K562 (cell line): ENCODE results near the gene SLC28A1. TPM values are rescaled to one million over a fixed set of nuclear protein-coding genes. Genes with fewer than 3 reads are reported as not detected.

Source experiments
- ATAC-seq: fragments of 200-7000 bp; cut with Tn5 transposase; 3 replicates; pipeline ENCODE4 v1.9.1; 2020; ENCODE audit warnings: moderate library complexity
- BruUV-seq: library from RNA; stranded (reverse); fragments of 400-500 nt; replicated peaks from 2 replicates; lab custom pipeline; 2021; lab: Mats Ljungman, UMichigan
- CTCF ChIA-PET: fragments of 300-600 bp; formaldehyde crosslinking; extraction: SDS; loops from one replicate; lab custom pipeline; 2021; ENCODE audit warnings: low intra/inter-chr PET ratio; lab: Yijun Ruan, JAX
- POLR2A ChIA-PET: fragments of 300-600, 350-650 bp; sonication (Branson Sonifier 250); formaldehyde crosslinking; extraction: SDS; loops from one replicate; lab custom pipeline; 2021; ENCODE audit warnings: antibody characterized with exemption, inconsistent platforms; lab: Yijun Ruan, JAX
- DNase-seq, 4 experiments: peaks; one replicate each; pipeline versions ENCODE4 v3.0.0 to v3.0.0-alpha.2; 2011 to 2018; ENCODE audit warnings: low spot score in 3 of 4, mixed read lengths in 3 of 4; ENCODE audit errors: extremely low read depth in 1 of 4
- FAIRE-seq: peaks from 2 replicates; lab custom pipeline; 2011; peaks lifted over from hg19 to GRCh38; lab: Jason Lieb, UNC
- H2AFZ ChIP-seq: 2 replicates; pipeline ENCODE4 v1.6.0; 2011; ENCODE audit warnings: low read depth, low read length, control low read depth, inconsistent platforms
- H3K27ac ChIP-seq: fragments of 200-600 bp; 3 replicates; pipeline ENCODE4 v1.8.0; 2011; ENCODE audit warnings: low read depth, mild to moderate bottlenecking, control low read depth, inconsistent platforms, low read length, moderate library complexity, mixed read lengths; ENCODE audit errors: extremely low read depth
- H3K27me3 ChIP-seq, 2 experiments: fragments of 300-600 bp in 1 of 2; 2 replicates in 1 of 2; 3 replicates in 1 of 2; pipeline versions ENCODE4 v1.6.0 to v1.8.0; 2011; ENCODE audit warnings: inconsistent platforms in 2 of 2, low read length in 2 of 2, mild to moderate bottlenecking in 1 of 2, mixed read lengths in 1 of 2, moderate library complexity in 1 of 2; ENCODE audit not compliant: control insufficient read depth in 2 of 2, insufficient read depth in 2 of 2
- H3K36me3 ChIP-seq: fragments of 300-600 bp; 3 replicates; pipeline ENCODE4 v1.8.0; 2011; ENCODE audit warnings: mild to moderate bottlenecking, low read length, inconsistent platforms; ENCODE audit not compliant: control insufficient read depth, insufficient read depth
- H3K4me1 ChIP-seq, 2 experiments: fragments of 200-600 bp in 1 of 2; replicated peaks in 1 of 2; 2 replicates in 1 of 2; 3 replicates in 1 of 2; pipeline versions ENCODE4 v1.5.1 to v1.8.0; 2011; ENCODE audit warnings: inconsistent platforms in 2 of 2, low read length in 2 of 2, mild to moderate bottlenecking in 1 of 2, mixed read lengths in 1 of 2, moderate library complexity in 1 of 2; ENCODE audit not compliant: control insufficient read depth in 2 of 2, insufficient read depth in 2 of 2
- H3K4me2 ChIP-seq: 2 replicates; pipeline ENCODE4 v1.6.1; 2011; ENCODE audit warnings: low read length, control low read depth, inconsistent platforms, mixed read lengths; ENCODE audit not compliant: insufficient read depth
- H3K4me3 ChIP-seq: fragments of 200-600 bp; sonication (generic), shearing (Covaris generic); 2 replicates; pipeline ENCODE4 v1.5.1; 2016; ENCODE audit warnings: control low read depth, inconsistent platforms
- H3K79me2 ChIP-seq: fragments of 200-600 bp; 3 replicates; pipeline ENCODE4 v1.8.0; 2011; ENCODE audit warnings: low read length, inconsistent platforms; ENCODE audit not compliant: control insufficient read depth, insufficient read depth
- H3K9ac ChIP-seq, 2 experiments: 2 replicates each; pipeline versions ENCODE4 v1.6.0 to v1.6.1; 2011; ENCODE audit warnings: low read depth in 2 of 2, low read length in 2 of 2, control low read depth in 1 of 2, inconsistent platforms in 1 of 2, mild to moderate bottlenecking in 1 of 2, mixed read lengths in 1 of 2; ENCODE audit not compliant: insufficient read depth in 1 of 2
- H3K9me1 ChIP-seq: one replicate; pipeline ENCODE4 v1.6.0; 2011; ENCODE audit warnings: inconsistent platforms, mild to moderate bottlenecking, low read length, moderate library complexity; ENCODE audit not compliant: control insufficient read depth, insufficient read depth
- H3K9me3 ChIP-seq: replicated peaks from 2 replicates; pipeline ENCODE4 v1.5.1; 2011; ENCODE audit warnings: low read depth, low read length, inconsistent platforms; ENCODE audit not compliant: control insufficient read depth, insufficient read depth
- H4K20me1 ChIP-seq: replicated peaks from 2 replicates; pipeline ENCODE4 v1.6.1; 2011; ENCODE audit warnings: low read length, inconsistent platforms, mixed read lengths; ENCODE audit not compliant: control insufficient read depth, insufficient read depth
- FOSL1 ChIP-seq: fragments of 200-800 bp; sonication (Bioruptor generic); conservative IDR thresholded peaks from 2 replicates; pipeline ENCODE4 v1.6.1; 2016; ENCODE audit warnings: missing genetic modification characterization, missing compliant biosample characterization
- FOXJ2 ChIP-seq: fragments of 200-800 bp; sonication (Bioruptor generic); IDR thresholded peaks from 2 replicates; pipeline ENCODE4 v1.6.1; 2016; ENCODE audit warnings: missing genetic modification characterization, missing compliant biosample characterization
- MTA2 ChIP-seq: fragments of 450-650 bp; IDR thresholded peaks from 2 replicates; pipeline ENCODE4 v1.6.1; 2016; ENCODE audit warnings: low read depth
- NR2C2 ChIP-seq, 2 experiments: fragments of 200-800 bp in 1 of 2; sonication (Bioruptor generic) in 1 of 2; sonication (generic) in 1 of 2; formaldehyde crosslinking in 1 of 2; IDR thresholded peaks; 2 replicates each; pipeline versions ENCODE4 v1.6.1 to v1.8.0; 2016 to 2022; ENCODE audit warnings: mild to moderate bottlenecking in 1 of 2, missing compliant biosample characterization in 1 of 2, missing genetic modification characterization in 1 of 2, missing genetic modification reagents in 1 of 2
- PRMT5 ChIP-seq: sonication (generic); formaldehyde crosslinking; IDR thresholded peaks from 2 replicates; pipeline ENCODE4 v1.5.0; 2020; ENCODE audit warnings: missing genetic modification reagents
- WGBS: fragments of 100-300 bp; shearing (Covaris generic); methylation state at CpG from one replicate; pipeline ENCODE4 v1.1.6; 2016; ENCODE audit warnings: low coverage, mixed read lengths; ENCODE audit not compliant: insufficient coverage; ENCODE audit errors: missing lambda C conversion rate; 5-methylcytosine and 5-hydroxymethylcytosine counted together
- in situ Hi-C: fragments of 300-500 bp; cut with MboI; formaldehyde crosslinking; loops from 4 replicates; pipeline ENCODE4 v1.15.0; 2018; ENCODE audit warnings: inconsistent platforms, mixed read lengths
- intact Hi-C: fragments of 100-400 bp; cut with micrococcal nuclease; formaldehyde crosslinking; loops from 2 replicates; pipeline ENCODE4 v1.14.2; 2022
- polyA plus RNA-seq, 8 experiments: library from polyadenylated mRNA; depleted of rRNA in 4 of 8; stranded (reverse) in 5 of 8; unstranded in 3 of 8; fragments of >200 nt; fragmentation: Nextera tagmentation in 2 of 8; fragmentation: Illumina TruSeq in 1 of 8; extraction: Ambion mirVana in 2 of 8; extraction: Trizol in 1 of 8; gene quantifications; 2 replicates each; pipeline versions ENCODE4 v1.2.1 to v1.2.3, GENCODE V29; 2011 to 2014; ENCODE audit warnings: inconsistent platforms in 1 of 8, missing spikeins in 1 of 8
- total RNA-seq, 7 experiments: library from RNA; depleted of rRNA in 6 of 7; stranded (reverse); fragments of >200 nt in 6 of 7; fragmentation: Illumina TruSeq in 2 of 7; extraction: Trizol in 2 of 7; gene quantifications; 2 replicates each; pipeline versions ENCODE4 v1.2.1 to v1.2.3, GENCODE V29; 2011 to 2021; ENCODE audit warnings: low replicate concordance in 1 of 7
- TF ChIP-seq, protein P1 (sequence below), 2 experiments: fragments of 450-650 bp; formaldehyde crosslinking in 1 of 2; IDR thresholded peaks; 2 replicates each; pipeline versions ENCODE4 v1.4.0 to v1.6.1; 2014 to 2020; ENCODE audit warnings: mild to moderate bottlenecking in 2 of 2, borderline replicate concordance in 1 of 2, low read depth in 1 of 2
- TF ChIP-seq, protein P2 (sequence below): fragments of 450-650 bp; IDR thresholded peaks from 2 replicates; pipeline ENCODE4 v1.6.1; 2016; ENCODE audit warnings: borderline replicate concordance
- TF ChIP-seq, protein P3 (sequence below): fragments of 250-450 bp; sonication (Bioruptor Pico); IDR thresholded peaks from 2 replicates; pipeline ENCODE4 v1.5.1; 2021; ENCODE audit warnings: mild to moderate bottlenecking

SLC28A1 gene
- total and polyA plus RNA-seq, 9 of the 15 experiments (the other 6 are each of a cell fraction or from before 2014, with no cell fraction given) = 0.04 TPM; not detected in 8

DNA sequence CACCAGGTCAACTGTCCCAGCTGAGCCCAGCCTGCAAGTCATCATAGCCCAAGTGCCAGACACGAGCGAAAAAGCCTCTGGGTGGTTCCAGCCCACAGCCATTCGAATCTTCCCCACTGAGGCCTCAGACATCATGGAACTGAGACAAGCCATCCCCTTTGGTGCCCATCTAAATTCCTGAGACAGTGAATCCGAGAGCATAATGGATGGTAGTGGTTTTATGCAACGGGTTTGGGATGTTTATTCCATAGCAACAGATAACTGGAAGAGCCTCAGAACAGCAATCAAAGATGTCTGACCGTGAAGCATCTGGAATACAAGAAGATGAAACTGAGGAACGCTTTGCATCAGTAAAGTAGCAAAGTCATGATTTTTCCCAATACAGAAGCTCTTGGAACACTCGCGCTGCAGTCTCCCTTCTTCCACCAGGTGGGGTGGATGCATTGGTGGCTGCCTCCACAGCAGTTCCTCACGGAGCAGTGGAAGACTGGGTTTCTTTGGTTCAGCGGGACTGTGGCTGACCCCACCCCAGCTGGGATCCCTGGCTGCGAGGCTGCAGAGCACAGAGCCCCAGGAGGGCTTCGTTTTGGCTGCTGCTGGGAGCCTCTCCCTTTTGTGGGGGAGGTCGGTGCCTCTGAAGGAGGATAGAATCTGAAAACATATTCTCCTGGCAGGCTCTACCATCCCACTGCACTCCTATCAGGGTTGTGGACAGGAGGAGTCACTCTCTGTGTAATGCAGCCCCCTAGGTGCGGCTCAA, 70.8 kb downstream of the SLC28A1 start:
- Histone ChIP-seq H4K20me1 (no peaks in the 10 kb centered on the region), H3K9me3 (no peaks in the 10 kb centered on the region), H3K4me2 (peak overlapping the region; percentile 55), H3K36me3 (no peaks in the 10 kb centered on the region), H2AFZ (peak overlapping the region; percentile 87), H3K4me1 (peaks cover 44 to 56% of the 10 kb centered on the region in 2 experiments), H3K27me3 (no peaks in the 10 kb centered on the region), H3K4me3 (no peak overlapping the region), H3K9me1 (no peaks in the 10 kb centered on the region), H3K27ac (peak overlapping the region; percentile 25; the same call in 1 of the 3 replicates), H3K9ac (peak overlapping the region; percentile 26 to 86; a peak in 3 of 4 replicates), H3K79me2 (no peaks in the 10 kb centered on the region)
- intact Hi-C loops = loop anchor here (1.0 to 2.0 kb wide), 4 partner anchors 26 to 89 kb away; partner anchors contain the start of gene PDE8A
- FAIRE-seq (peak; percentile 91), DNase-seq (peak; percentile 65 to 87 (median 72)), ATAC-seq (peak; percentile 82)
- ChIA-PET POLR2A (interaction anchor here (0.6 to 1.0 kb wide), 6 partner anchors 55 to 361 kb away, joined by 3 read pairs; no protein-coding TSS in a partner anchor), CTCF (interaction anchor here (0.6 to 0.9 kb wide), 3 partner anchors 47 to 89 kb away, joined by 3 to 5 read pairs (median 4); no protein-coding TSS in a partner anchor)
- WGBS = 11% methylated on average over 15 of the region's 15 CpGs
- in situ Hi-C loops = no loop called here
- BruUV-seq = no TSS peak
- TF ChIP-seq, protein P1, sequence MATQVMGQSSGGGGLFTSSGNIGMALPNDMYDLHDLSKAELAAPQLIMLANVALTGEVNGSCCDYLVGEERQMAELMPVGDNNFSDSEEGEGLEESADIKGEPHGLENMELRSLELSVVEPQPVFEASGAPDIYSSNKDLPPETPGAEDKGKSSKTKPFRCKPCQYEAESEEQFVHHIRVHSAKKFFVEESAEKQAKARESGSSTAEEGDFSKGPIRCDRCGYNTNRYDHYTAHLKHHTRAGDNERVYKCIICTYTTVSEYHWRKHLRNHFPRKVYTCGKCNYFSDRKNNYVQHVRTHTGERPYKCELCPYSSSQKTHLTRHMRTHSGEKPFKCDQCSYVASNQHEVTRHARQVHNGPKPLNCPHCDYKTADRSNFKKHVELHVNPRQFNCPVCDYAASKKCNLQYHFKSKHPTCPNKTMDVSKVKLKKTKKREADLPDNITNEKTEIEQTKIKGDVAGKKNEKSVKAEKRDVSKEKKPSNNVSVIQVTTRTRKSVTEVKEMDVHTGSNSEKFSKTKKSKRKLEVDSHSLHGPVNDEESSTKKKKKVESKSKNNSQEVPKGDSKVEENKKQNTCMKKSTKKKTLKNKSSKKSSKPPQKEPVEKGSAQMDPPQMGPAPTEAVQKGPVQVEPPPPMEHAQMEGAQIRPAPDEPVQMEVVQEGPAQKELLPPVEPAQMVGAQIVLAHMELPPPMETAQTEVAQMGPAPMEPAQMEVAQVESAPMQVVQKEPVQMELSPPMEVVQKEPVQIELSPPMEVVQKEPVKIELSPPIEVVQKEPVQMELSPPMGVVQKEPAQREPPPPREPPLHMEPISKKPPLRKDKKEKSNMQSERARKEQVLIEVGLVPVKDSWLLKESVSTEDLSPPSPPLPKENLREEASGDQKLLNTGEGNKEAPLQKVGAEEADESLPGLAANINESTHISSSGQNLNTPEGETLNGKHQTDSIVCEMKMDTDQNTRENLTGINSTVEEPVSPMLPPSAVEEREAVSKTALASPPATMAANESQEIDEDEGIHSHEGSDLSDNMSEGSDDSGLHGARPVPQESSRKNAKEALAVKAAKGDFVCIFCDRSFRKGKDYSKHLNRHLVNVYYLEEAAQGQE (IDR thresholded peaks at IDR 0.05; ENCODE audit: borderline replicate concordance) = peak; percentile 90
- TF ChIP-seq, protein P1 (CRISPR knock-in tag; IDR thresholded peaks at IDR 0.05; ENCODE audit: low read depth) = no peak
- TF ChIP-seq MTA2 = no peak
- TF ChIP-seq PRMT5 (CRISPR knock-in tag) = no peak
- no peak for TF ChIP-seq FOXJ2 (tag)
- TF ChIP-seq NR2C2 (CRISPR knock-in tag; IDR thresholded peaks at IDR 0.05) = no peak
- TF ChIP-seq NR2C2 (tag; IDR thresholded peaks at IDR 0.05) = no peak
- TF ChIP-seq, protein P2, sequence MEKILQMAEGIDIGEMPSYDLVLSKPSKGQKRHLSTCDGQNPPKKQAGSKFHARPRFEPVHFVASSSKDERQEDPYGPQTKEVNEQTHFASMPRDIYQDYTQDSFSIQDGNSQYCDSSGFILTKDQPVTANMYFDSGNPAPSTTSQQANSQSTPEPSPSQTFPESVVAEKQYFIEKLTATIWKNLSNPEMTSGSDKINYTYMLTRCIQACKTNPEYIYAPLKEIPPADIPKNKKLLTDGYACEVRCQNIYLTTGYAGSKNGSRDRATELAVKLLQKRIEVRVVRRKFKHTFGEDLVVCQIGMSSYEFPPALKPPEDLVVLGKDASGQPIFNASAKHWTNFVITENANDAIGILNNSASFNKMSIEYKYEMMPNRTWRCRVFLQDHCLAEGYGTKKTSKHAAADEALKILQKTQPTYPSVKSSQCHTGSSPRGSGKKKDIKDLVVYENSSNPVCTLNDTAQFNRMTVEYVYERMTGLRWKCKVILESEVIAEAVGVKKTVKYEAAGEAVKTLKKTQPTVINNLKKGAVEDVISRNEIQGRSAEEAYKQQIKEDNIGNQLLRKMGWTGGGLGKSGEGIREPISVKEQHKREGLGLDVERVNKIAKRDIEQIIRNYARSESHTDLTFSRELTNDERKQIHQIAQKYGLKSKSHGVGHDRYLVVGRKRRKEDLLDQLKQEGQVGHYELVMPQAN = no peak
- TF ChIP-seq, protein P3, sequence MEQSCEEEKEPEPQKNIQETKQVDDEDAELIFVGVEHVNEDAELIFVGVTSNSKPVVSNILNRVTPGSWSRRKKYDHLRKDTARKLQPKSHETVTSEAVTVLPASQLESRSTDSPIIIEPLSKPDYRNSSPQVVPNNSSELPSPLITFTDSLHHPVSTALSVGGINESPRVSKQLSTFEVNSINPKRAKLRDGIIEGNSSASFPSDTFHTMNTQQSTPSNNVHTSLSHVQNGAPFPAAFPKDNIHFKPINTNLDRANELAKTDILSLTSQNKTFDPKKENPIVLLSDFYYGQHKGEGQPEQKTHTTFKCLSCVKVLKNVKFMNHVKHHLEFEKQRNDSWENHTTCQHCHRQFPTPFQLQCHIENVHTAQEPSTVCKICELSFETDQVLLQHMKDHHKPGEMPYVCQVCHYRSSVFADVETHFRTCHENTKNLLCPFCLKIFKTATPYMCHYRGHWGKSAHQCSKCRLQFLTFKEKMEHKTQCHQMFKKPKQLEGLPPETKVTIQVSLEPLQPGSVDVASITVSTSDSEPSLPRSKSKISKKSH (CRISPR knock-in tag) = no peak
- no peak for TF ChIP-seq FOSL1 (tag)
